ENCODE data around the gene FGF18. TPM values are rescaled to one million over a fixed set of nuclear protein-coding genes. Genes with fewer than 3 reads are reported as not detected.

FGF18 gene
- total RNA-seq, 1 donor, result under 0.01 TPM

DNA sequence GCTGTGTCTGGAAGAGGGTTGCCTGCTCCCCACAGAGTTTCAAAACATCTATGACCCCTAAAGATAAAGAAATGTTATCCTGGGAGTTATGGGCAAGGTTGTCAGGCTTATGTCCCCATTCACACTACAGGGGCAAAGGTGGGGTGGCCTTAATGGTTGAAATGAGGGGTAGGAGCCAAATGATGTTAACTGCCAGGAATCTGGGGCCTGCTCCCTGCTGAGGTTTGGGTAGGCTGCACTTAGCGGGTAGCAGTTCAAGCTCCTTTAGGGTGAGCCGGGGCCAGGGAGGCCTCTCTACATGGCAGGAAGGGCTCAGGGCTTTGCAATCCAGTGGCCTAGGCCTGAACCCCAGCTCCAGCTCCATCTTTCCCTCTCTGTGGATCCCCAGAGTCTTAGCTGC lies 3.0 kb downstream of the FGF18 start:
- Histone ChIP-seq H3K9me3 (ENCODE audit: low read depth, low read length) (no peaks in the 10 kb centered on the region), H2AFZ (ENCODE audit: low read length) (no peak overlapping the region), H3K4me2 (ENCODE audit: insufficient read depth, low read length) (no peak overlapping the region), H3K4me3 (ENCODE audit: insufficient read depth, low read length) (no peak overlapping the region), H3K4me1 (ENCODE audit: insufficient read depth, low read length) (peaks cover 15% of the 10 kb centered on the region), H4K20me1 (ENCODE audit: insufficient read depth, low read length) (peaks cover 20% of the 10 kb centered on the region), H3K27me3 (ENCODE audit: insufficient read depth, low read length) (no peaks in the 10 kb centered on the region), H3K36me3 (ENCODE audit: insufficient read depth, low read length) (no peaks in the 10 kb centered on the region), H3K79me2 (ENCODE audit: insufficient read depth, low read length) (no peaks in the 10 kb centered on the region), H3K27ac (ENCODE audit: low read depth, low read length) (no peak overlapping the region)
- peak; percentile 65 for DNase-seq (ENCODE audit: insufficient read length, low spot score, missing footprints)
- TF ChIP-seq, protein P1, sequence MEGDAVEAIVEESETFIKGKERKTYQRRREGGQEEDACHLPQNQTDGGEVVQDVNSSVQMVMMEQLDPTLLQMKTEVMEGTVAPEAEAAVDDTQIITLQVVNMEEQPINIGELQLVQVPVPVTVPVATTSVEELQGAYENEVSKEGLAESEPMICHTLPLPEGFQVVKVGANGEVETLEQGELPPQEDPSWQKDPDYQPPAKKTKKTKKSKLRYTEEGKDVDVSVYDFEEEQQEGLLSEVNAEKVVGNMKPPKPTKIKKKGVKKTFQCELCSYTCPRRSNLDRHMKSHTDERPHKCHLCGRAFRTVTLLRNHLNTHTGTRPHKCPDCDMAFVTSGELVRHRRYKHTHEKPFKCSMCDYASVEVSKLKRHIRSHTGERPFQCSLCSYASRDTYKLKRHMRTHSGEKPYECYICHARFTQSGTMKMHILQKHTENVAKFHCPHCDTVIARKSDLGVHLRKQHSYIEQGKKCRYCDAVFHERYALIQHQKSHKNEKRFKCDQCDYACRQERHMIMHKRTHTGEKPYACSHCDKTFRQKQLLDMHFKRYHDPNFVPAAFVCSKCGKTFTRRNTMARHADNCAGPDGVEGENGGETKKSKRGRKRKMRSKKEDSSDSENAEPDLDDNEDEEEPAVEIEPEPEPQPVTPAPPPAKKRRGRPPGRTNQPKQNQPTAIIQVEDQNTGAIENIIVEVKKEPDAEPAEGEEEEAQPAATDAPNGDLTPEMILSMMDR (IDR thresholded peaks at IDR 0.05; ENCODE audit: extremely low read depth, low read depth, low read length), result no peak

DNA sequence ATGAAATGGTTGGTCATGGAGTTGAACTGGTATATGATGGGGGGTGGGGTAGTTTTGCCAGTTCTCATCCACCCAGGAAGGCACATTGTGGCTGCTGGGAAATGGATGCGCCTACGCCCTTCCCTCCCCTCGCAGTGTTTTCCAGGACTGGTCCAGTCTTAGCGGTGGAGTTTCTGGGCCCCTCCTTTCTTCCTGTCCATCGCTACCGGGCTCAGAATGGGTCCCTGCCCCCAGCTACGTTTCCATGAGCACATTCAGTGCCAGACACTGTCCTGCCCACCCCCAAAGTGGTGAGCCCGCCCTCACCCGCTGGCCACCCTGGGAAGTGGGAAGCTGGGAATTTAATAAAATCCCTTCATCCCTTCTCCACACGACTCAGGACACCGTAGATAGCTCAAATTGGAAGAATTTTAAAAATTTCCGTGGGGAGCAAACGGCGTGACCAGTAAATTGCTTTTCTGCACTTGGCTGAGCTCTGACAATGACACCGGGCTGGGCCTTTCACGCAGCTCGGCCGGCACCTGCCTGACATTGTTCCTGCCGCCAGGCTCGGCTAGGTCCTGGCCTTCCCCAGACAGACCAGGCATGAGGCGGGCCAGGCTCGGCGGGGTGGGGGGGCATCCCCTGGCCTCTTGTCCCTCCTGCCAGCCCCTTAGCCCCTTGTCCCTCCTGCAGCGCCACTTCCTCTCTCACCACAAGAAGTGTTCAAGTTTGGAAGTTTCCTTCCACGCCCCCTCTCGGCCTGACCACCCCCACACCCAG lies 3.6 kb downstream of the FGF18 start:
- Histone ChIP-seq H3K36me3 (ENCODE audit: insufficient read depth, low read length) (no peaks in the 10 kb centered on the region), H3K4me2 (ENCODE audit: insufficient read depth, low read length) (no peak overlapping the region), H3K4me1 (ENCODE audit: insufficient read depth, low read length) (peaks cover 15% of the 10 kb centered on the region), H3K9me3 (ENCODE audit: low read depth, low read length) (no peaks in the 10 kb centered on the region), H3K79me2 (ENCODE audit: insufficient read depth, low read length) (no peaks in the 10 kb centered on the region), H3K27ac (ENCODE audit: low read depth, low read length) (no peak overlapping the region), H4K20me1 (ENCODE audit: insufficient read depth, low read length) (peaks cover 18% of the 10 kb centered on the region), H2AFZ (ENCODE audit: low read length) (no peak overlapping the region), H3K4me3 (ENCODE audit: insufficient read depth, low read length) (no peak overlapping the region), H3K27me3 (ENCODE audit: insufficient read depth, low read length) (no peaks in the 10 kb centered on the region)
- DNase-seq (ENCODE audit: insufficient read length, low spot score, missing footprints), result peak; percentile 61
- TF ChIP-seq, protein P1 (IDR thresholded peaks at IDR 0.05; ENCODE audit: extremely low read depth, low read depth, low read length), result no peak

DNA sequence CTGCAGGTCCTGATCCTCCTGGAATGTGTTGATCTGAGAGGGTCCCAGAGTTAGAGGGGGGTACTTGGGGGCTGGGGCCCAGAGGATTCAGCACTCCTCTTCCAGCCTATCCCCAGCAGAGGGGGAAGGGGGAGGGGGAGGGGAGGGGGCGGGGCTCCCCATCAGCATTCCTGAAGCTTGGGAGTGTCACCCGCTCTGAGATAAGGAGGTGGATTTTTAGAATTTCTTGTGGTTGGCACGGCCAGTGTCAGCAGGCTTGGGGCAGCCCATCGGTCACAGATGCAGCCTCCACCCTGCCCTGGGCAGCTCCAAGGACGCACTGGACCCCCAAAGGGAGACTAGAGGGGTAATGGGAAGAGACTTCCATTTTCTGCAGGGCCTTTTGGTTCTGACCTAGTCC lies 5.3 kb downstream of the FGF18 start:
- TF ChIP-seq, protein P1 (IDR thresholded peaks at IDR 0.05; ENCODE audit: extremely low read depth, low read depth, low read length), result no peak
- no peaks in the 10 kb centered on the region for H3K79me2 ChIP-seq (ENCODE audit: insufficient read depth, low read length)
- peak; percentile 66 for DNase-seq (ENCODE audit: insufficient read length, low spot score, missing footprints)
- H3K27ac ChIP-seq (ENCODE audit: low read depth, low read length), result no peak overlapping the region
- no peak overlapping the region for H2AFZ ChIP-seq (ENCODE audit: low read length)
- peaks cover 9% of the 10 kb centered on the region for H4K20me1 ChIP-seq (ENCODE audit: insufficient read depth, low read length)
- H3K4me3 ChIP-seq (ENCODE audit: insufficient read depth, low read length), result no peak overlapping the region
- no peaks in the 10 kb centered on the region for H3K27me3 ChIP-seq (ENCODE audit: insufficient read depth, low read length)
- no peak overlapping the region for H3K4me2 ChIP-seq (ENCODE audit: insufficient read depth, low read length)
- H3K4me1 ChIP-seq (ENCODE audit: insufficient read depth, low read length), result peaks cover 7% of the 10 kb centered on the region
- H3K36me3 ChIP-seq (ENCODE audit: insufficient read depth, low read length), result no peaks in the 10 kb centered on the region
- no peaks in the 10 kb centered on the region for H3K9me3 ChIP-seq (ENCODE audit: low read depth, low read length)

DNA sequence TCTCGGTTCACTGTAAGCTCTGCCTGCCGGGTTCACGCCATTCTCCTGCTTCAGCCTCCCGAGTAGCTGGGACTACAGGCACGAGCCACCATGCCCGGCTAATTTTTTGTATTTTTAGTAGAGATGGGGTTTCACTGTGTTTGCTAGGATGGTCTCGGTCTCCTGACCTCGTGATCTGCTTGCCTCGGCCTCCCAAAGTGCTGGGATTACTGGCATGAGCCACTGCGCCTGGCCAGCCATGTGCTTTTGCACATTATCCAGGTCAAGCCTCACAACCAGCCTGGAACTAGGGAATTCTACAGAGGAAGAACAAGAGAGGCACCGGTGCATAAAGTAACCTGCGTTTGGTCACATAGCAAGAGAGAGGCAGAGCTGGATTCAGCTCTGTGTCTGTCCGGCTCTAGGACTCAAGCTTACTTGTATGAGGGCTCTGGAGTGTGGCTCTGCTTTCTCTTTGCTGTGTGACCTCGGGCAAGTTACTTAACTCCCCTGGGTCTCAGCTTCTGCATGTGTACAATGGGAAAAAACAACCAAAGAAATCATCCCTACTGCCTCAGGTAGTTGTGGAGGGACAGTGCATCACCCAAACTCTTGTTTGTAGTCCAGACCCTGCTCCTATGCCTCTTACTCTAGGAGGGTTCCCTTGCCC lies 6.3 kb downstream of the FGF18 start:
- peaks cover 5% of the 10 kb centered on the region for H3K4me1 ChIP-seq (ENCODE audit: insufficient read depth, low read length)
- no peaks in the 10 kb centered on the region for H3K36me3 ChIP-seq (ENCODE audit: insufficient read depth, low read length)
- no peaks in the 10 kb centered on the region for H3K9me3 ChIP-seq (ENCODE audit: low read depth, low read length)
- TF ChIP-seq, protein P1 (IDR thresholded peaks at IDR 0.05; ENCODE audit: extremely low read depth, low read depth, low read length), result no peak
- H3K4me2 ChIP-seq (ENCODE audit: insufficient read depth, low read length), result no peak overlapping the region
- no peak overlapping the region for H3K4me3 ChIP-seq (ENCODE audit: insufficient read depth, low read length)
- no peaks in the 10 kb centered on the region for H3K79me2 ChIP-seq (ENCODE audit: insufficient read depth, low read length)
- H3K27ac ChIP-seq (ENCODE audit: low read depth, low read length), result no peak overlapping the region
- peak; percentile 51 for DNase-seq (ENCODE audit: insufficient read length, low spot score, missing footprints)
- H3K27me3 ChIP-seq (ENCODE audit: insufficient read depth, low read length), result no peaks in the 10 kb centered on the region
- H2AFZ ChIP-seq (ENCODE audit: low read length), result no peak overlapping the region
- H4K20me1 ChIP-seq (ENCODE audit: insufficient read depth, low read length), result peaks cover 7% of the 10 kb centered on the region
